Measurements from ENCODE around the gene DNM1L. TPM values are rescaled to one million over a fixed set of nuclear protein-coding genes. Genes with fewer than 3 reads are reported as not detected.
"Not testable (repeated sequence)": the region's sequence is repeated elsewhere in the genome, so short reads cannot be mapped to it uniquely, and the experiment has no call there.

DNM1L gene
- polyA plus RNA-seq, 1 experiment: 68.2 TPM

DNA sequence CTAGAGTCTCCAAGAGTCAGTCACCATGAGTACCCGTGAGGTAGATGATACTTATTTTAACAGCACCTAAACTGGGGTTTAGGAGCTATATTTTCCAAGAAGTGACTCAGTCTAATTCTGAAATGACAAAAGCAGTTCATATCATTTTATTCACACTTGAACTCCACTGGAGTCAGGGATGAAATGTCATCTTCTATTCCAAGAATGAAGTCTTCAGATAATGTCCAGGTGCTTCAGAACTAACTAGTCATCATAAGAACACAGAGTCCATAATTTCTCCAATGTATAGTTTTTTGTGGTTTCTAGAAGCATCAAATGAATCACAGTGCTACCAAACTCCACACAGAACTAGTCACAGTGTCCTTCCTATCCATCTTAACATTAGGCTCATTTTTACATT is 13.3 kb downstream of the DNM1L start:
- Histone ChIP-seq H3K27me3 (ENCODE audit: control insufficient read depth, insufficient read depth, low read length) (no peaks in the 10 kb centered on the region), H3K4me3 (ENCODE audit: low read depth, low read length) (no peak overlapping the region), H3K9me3 (ENCODE audit: control insufficient read depth, insufficient read depth, low read length) (peaks cover 3% of the 10 kb centered on the region), H3K27ac (ENCODE audit: low read depth, low read length) (no peak overlapping the region)
- no peak for DNase-seq (ENCODE audit: low read depth, low spot score)
- ChIA-PET POLR2A (no interaction called here), CTCF (interaction anchor here (1.0 to 1.2 kb wide), 2 partner anchors 20 to 1039 kb away, joined by 3 to 4 read pairs; no protein-coding TSS in a partner anchor)
- no peak for TF ChIP-seq CTCF (IDR thresholded peaks at IDR 0.05; ENCODE audit: low read depth, low read length)

GRCh38 chr12:32693036-32693435 is 13.9 kb downstream of the DNM1L start:
- Histone ChIP-seq H3K9me3 (ENCODE audit: control insufficient read depth, insufficient read depth, low read length) (peaks cover 3% of the 10 kb centered on the region), H3K27ac (ENCODE audit: low read depth, low read length) (no peak overlapping the region), H3K4me3 (ENCODE audit: low read depth, low read length) (no peak overlapping the region), H3K27me3 (ENCODE audit: control insufficient read depth, insufficient read depth, low read length) (no peaks in the 10 kb centered on the region)
- CTCF ChIA-PET: interaction anchor here (1.0 kb wide), 1 partner anchor 21 kb away, joined by 4 read pairs; no protein-coding TSS in a partner anchor
- POLR2A ChIA-PET: no interaction called here
- DNase-seq (ENCODE audit: low read depth, low spot score): no peak
- TF ChIP-seq CTCF (IDR thresholded peaks at IDR 0.05; ENCODE audit: low read depth, low read length): no peak

DNA sequence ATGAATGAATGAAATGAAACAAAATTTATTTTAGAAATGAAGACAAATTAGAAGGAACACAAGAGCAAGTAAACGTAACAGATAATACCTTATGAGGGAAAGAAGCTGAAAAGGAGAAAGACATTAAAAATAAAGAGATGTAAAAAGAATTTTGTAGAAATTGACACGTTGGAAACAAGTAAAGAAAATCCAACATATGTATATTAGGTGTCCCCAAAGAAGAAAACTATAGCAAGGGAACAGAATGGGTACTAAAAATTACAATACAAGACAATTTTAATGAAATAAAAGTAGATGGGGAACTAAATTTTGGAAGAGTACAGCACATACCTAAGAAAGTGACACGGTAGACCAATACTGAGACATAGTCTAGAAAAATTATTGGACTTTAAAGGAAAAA is 16.7 kb downstream of the DNM1L start:
- no peak for DNase-seq (ENCODE audit: low read depth, low spot score)
- Histone ChIP-seq H3K27ac (ENCODE audit: low read depth, low read length) (no peak overlapping the region), H3K4me3 (ENCODE audit: low read depth, low read length) (no peak overlapping the region), H3K27me3 (ENCODE audit: control insufficient read depth, insufficient read depth, low read length) (no peaks in the 10 kb centered on the region), H3K9me3 (ENCODE audit: control insufficient read depth, insufficient read depth, low read length) (peaks cover 3% of the 10 kb centered on the region)
- ChIA-PET CTCF (interaction anchor here (0.6 to 0.7 kb wide), 2 partner anchors 12 to 19 kb away, joined by 3 read pairs; no protein-coding TSS in a partner anchor), POLR2A (no interaction called here)
- no peak for TF ChIP-seq CTCF (IDR thresholded peaks at IDR 0.05; ENCODE audit: low read depth, low read length)

DNA sequence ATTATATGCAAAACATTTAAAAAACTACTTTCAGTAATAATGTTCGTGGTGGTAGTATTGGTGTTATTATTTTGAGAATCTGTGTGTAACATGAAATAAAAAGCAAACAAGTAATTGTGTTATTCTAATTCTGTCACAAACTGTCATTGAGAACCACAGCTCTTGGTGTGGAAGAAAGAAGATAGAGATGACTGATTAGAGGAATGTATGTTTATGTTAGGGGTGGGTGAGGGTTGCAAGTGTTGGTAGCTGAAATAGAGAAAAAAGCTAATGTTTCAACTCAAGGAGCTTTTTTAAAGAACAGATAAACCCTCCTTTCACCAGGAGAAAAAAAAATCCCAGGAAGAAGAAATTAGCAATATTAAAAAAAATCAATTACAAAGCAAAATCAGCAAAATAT is 18.3 kb downstream of the DNM1L start:
- POLR2A ChIA-PET: no interaction called here
- CTCF ChIA-PET: interaction anchor here (1.0 kb wide), 1 partner anchor 332 kb away, joined by 3 read pairs; no protein-coding TSS in a partner anchor
- TF ChIP-seq CTCF (IDR thresholded peaks at IDR 0.05; ENCODE audit: low read depth, low read length): no peak
- Histone ChIP-seq H3K27me3 (ENCODE audit: control insufficient read depth, insufficient read depth, low read length) (no peaks in the 10 kb centered on the region), H3K9me3 (ENCODE audit: control insufficient read depth, insufficient read depth, low read length) (peaks cover 3% of the 10 kb centered on the region), H3K27ac (ENCODE audit: low read depth, low read length) (no peak overlapping the region), H3K4me3 (ENCODE audit: low read depth, low read length) (no peak overlapping the region)
- no peak for DNase-seq (ENCODE audit: low read depth, low spot score)

GRCh38 chr12:32698285-32698684 is 19.2 kb downstream of the DNM1L start:
- ChIA-PET POLR2A (no interaction called here), CTCF (no interaction called here)
- Histone ChIP-seq H3K27me3 (ENCODE audit: control insufficient read depth, insufficient read depth, low read length) (no peaks in the 10 kb centered on the region), H3K27ac (ENCODE audit: low read depth, low read length) (no peak overlapping the region), H3K4me3 (ENCODE audit: low read depth, low read length) (no peak overlapping the region), H3K9me3 (ENCODE audit: control insufficient read depth, insufficient read depth, low read length) (peaks cover 3% of the 10 kb centered on the region)
- no peak for TF ChIP-seq CTCF (IDR thresholded peaks at IDR 0.05; ENCODE audit: low read depth, low read length)
- DNase-seq (ENCODE audit: low read depth, low spot score): no peak

GRCh38 chr12:32699437-32699836 is 20.3 kb downstream of the DNM1L start:
- POLR2A ChIA-PET; H3K27me3 ChIP-seq (ENCODE audit: control insufficient read depth, insufficient read depth, low read length); H3K4me3 ChIP-seq (ENCODE audit: low read depth, low read length); H3K27ac ChIP-seq (ENCODE audit: low read depth, low read length); DNase-seq (ENCODE audit: low read depth, low spot score); H3K9me3 ChIP-seq (ENCODE audit: control insufficient read depth, insufficient read depth, low read length): not testable (repeated sequence)
- CTCF ChIA-PET: interaction anchor here (0.7 kb wide), 1 partner anchor 1427 kb away, joined by 3 read pairs; no protein-coding TSS in a partner anchor
